ENCODE measurements around the gene TMEM95. TPM values are rescaled to one million over a fixed set of nuclear protein-coding genes. Genes with fewer than 3 reads are reported as not detected.

Gene TMEM95
- total and polyA plus RNA-seq, 2 donors (not counting 1 experiment from before 2014, with no cell fraction given): not detected

DNA sequence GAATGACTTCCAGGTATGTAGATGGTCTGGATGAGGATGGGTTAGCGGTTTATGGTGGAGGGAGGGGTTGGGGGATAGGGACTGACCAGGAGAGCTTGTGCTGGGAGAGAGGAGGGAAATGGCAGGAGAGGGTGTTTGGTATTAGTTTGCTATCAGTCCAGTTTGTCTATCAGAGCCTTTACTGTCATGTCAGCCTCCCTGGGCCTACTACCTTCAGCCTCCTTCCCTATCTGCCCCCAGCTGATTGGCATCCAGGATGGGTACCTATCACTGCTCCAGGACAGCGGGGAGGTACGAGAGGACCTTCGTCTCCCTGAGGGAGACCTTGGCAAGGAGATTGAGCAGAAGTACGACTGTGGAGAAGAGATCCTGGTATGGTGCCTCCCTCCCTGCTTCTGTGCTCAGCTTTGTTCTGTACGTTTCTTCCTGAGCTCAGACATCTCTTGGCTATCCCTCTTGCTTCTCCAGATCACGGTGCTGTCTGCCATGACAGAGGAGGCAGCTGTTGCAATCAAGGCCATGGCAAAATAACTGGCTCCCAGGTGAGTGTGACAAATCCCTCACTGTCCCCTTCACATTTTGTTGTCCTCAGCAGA is 43.7 kb upstream of the TMEM95 start:
- H3K79me2 ChIP-seq (ENCODE audit: control insufficient read depth, insufficient read depth, low read length): peaks cover 49% of the 10 kb centered on the region

DNA sequence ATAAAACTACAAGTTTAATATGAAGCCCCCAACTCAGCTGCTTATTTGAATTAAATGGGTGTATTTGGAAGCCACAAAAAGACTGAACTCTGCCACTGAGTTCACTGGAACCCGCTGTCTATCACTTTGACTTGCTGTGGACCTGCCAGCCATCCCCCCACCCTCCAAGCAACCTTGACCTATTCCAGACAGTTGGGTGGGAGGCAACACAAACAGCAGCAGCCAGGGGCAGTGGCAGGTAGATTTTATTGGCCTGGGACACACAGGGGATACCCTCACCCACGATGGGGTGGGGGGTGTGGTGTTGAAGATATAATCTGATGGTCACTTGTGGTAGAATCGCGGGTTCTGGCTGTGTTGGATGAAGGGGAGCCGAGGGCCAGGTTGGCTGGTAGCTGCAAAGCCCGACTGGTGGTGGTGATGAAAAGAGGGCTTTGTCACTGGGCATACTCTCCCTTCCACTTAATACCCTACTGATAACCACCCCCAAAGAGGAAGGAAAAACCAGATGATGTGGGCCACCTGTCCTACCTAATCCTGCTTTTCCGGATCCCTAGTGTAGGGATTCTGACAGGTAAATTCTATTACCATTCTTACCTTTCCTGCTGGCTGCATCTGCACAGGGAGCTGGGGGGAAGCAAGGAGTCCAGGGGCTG is 42.4 kb upstream of the TMEM95 start:
- Histone ChIP-seq H3K27ac (ENCODE audit: insufficient read depth, low read length) (no peak overlapping the region), H3K9me3 (ENCODE audit: control insufficient read depth, insufficient read depth, low read depth, low read length) (no peaks in the 10 kb centered on the region), H3K4me1 (ENCODE audit: control insufficient read depth, extremely low read depth, insufficient read depth, low read length) (peaks cover 8% of the 10 kb centered on the region), H4K20me1 (ENCODE audit: control insufficient read depth, extremely low read depth, insufficient read depth, low read length) (no peaks in the 10 kb centered on the region), H2AFZ (ENCODE audit: low read length) (no peak overlapping the region), H3K4me3 (replicated peaks in 1 of 4; ENCODE audit: control extremely low read depth in 1 of 4, insufficient read depth in 1 of 4, low read depth in 3 of 4, low read length in 4 of 4) (no peak overlapping the region), H3K27me3 (ENCODE audit: control insufficient read depth, insufficient read depth, low read length) (no peaks in the 10 kb centered on the region), H3K9ac (ENCODE audit: insufficient read depth, low read length) (no peak overlapping the region), H3K4me2 (ENCODE audit: extremely low read depth, insufficient read depth, low read length) (no peak overlapping the region), H3K36me3 (ENCODE audit: control insufficient read depth, insufficient read depth, low read length) (peaks cover 31% of the 10 kb centered on the region), H3K79me2 (ENCODE audit: control insufficient read depth, insufficient read depth, low read length) (peaks cover 48% of the 10 kb centered on the region)
- TF ChIP-seq CTCF (conservative IDR thresholded peaks at IDR 0.05 in 1 of 2, IDR thresholded peaks at IDR 0.05 in 1 of 2; ENCODE audit: low read depth in 1 of 2, low read length in 2 of 2) (no peak), EZH2 (IDR thresholded peaks at IDR 0.05; ENCODE audit: low read length, missing control alignments) (no peak)
- DNase-seq (ENCODE audit: low read depth in 2 of 2): no peak

More for the DNA sequence above, 43.7 kb upstream of the TMEM95 start:
- no peak overlapping the region for H3K4me2 ChIP-seq (ENCODE audit: extremely low read depth, insufficient read depth, low read length)
- H3K9ac ChIP-seq (ENCODE audit: insufficient read depth, low read length): no peak overlapping the region
- H3K36me3 ChIP-seq (ENCODE audit: control insufficient read depth, insufficient read depth, low read length): peaks cover 31% of the 10 kb centered on the region
- H3K4me3 ChIP-seq (replicated peaks in 1 of 4; ENCODE audit: control extremely low read depth in 1 of 4, insufficient read depth in 1 of 4, low read depth in 3 of 4, low read length in 4 of 4): no peak overlapping the region
- TF ChIP-seq EZH2 (IDR thresholded peaks at IDR 0.05; ENCODE audit: low read length, missing control alignments): no peak
- no peak for TF ChIP-seq CTCF (conservative IDR thresholded peaks at IDR 0.05 in 1 of 2, IDR thresholded peaks at IDR 0.05 in 1 of 2; ENCODE audit: low read depth in 1 of 2, low read length in 2 of 2)
- H3K27me3 ChIP-seq (ENCODE audit: control insufficient read depth, insufficient read depth, low read length): no peaks in the 10 kb centered on the region
- H3K9me3 ChIP-seq (ENCODE audit: control insufficient read depth, insufficient read depth, low read depth, low read length): no peaks in the 10 kb centered on the region
- H4K20me1 ChIP-seq (ENCODE audit: control insufficient read depth, extremely low read depth, insufficient read depth, low read length): no peaks in the 10 kb centered on the region
- H2AFZ ChIP-seq (ENCODE audit: low read length): no peak overlapping the region
- peaks cover 8% of the 10 kb centered on the region for H3K4me1 ChIP-seq (ENCODE audit: control insufficient read depth, extremely low read depth, insufficient read depth, low read length)
- no peak for DNase-seq (ENCODE audit: low read depth in 2 of 2)
- H3K27ac ChIP-seq (ENCODE audit: insufficient read depth, low read length): no peak overlapping the region

- TF ChIP-seq EZH2 (IDR thresholded peaks at IDR 0.05; ENCODE audit: low read length, missing control alignments): no peak
- peak in 1 of 2 donors; percentile 12 for TF ChIP-seq CTCF (conservative IDR thresholded peaks at IDR 0.05 in 1 of 2, IDR thresholded peaks at IDR 0.05 in 1 of 2; ENCODE audit: low read depth in 1 of 2, low read length in 2 of 2)
Observed at GRCh38 chr17:7313088-7313889, 41.7 kb upstream of the TMEM95 start.

More at GRCh38 chr17:7313088-7313889, 41.7 kb upstream of the TMEM95 start:
- Histone ChIP-seq H3K4me3 (replicated peaks in 1 of 4; ENCODE audit: control extremely low read depth in 1 of 4, insufficient read depth in 1 of 4, low read depth in 3 of 4, low read length in 4 of 4) (peak overlapping the region in 1 of 4 experiments; percentile 1), H3K9ac (ENCODE audit: insufficient read depth, low read length) (no peak overlapping the region), H2AFZ (ENCODE audit: low read length) (no peak overlapping the region), H3K36me3 (ENCODE audit: control insufficient read depth, insufficient read depth, low read length) (peaks cover 32% of the 10 kb centered on the region), H3K27me3 (ENCODE audit: control insufficient read depth, insufficient read depth, low read length) (no peaks in the 10 kb centered on the region), H3K27ac (ENCODE audit: insufficient read depth, low read length) (peak overlapping the region; percentile 37), H4K20me1 (ENCODE audit: control insufficient read depth, extremely low read depth, insufficient read depth, low read length) (no peaks in the 10 kb centered on the region), H3K4me1 (ENCODE audit: control insufficient read depth, extremely low read depth, insufficient read depth, low read length) (peaks cover 8% of the 10 kb centered on the region), H3K79me2 (ENCODE audit: control insufficient read depth, insufficient read depth, low read length) (peaks cover 41% of the 10 kb centered on the region), H3K9me3 (ENCODE audit: control insufficient read depth, insufficient read depth, low read depth, low read length) (no peaks in the 10 kb centered on the region), H3K4me2 (ENCODE audit: extremely low read depth, insufficient read depth, low read length) (no peak overlapping the region)
- DNase-seq (ENCODE audit: low read depth in 2 of 2): no peak
